Stomach (tissue), 9 donors: ENCODE data around the gene GUCY2C. TPM values are rescaled to one million over a fixed set of nuclear protein-coding genes. Genes with fewer than 3 reads are reported as not detected.

Experiments used
- DNase-seq, 2 donors: peaks; one replicate each; pipeline versions ENCODE4 v3.0.0 to v3.0.0-alpha.2; 2013 to 2019
- H3K27ac ChIP-seq, 5 donors: fragments of 200-600 bp in 4 of 5; sonication (generic) in 4 of 5; one replicate each; pipeline ENCODE4 v1.5.1; 2013 to 2019; ENCODE audit warnings: mild to moderate bottlenecking in 1 of 5, moderate library complexity in 1 of 5
- H3K27me3 ChIP-seq, 3 donors: fragments of 200-600 bp; sonication (generic); one replicate each; pipeline ENCODE4 v1.5.1; 2017 to 2019; ENCODE audit warnings: mixed run types in 1 of 3
- H3K36me3 ChIP-seq, 4 donors: fragments of 200-600 bp; sonication (generic); 1 replicate in 3 of 4; 2 replicates in 1 of 4; pipeline ENCODE4 v1.5.1; 2016 to 2019
- H3K4me1 ChIP-seq, 4 donors: fragments of 200-600 bp; sonication (generic); one replicate each; pipeline ENCODE4 v1.5.1; 2016 to 2019
- H3K4me3 ChIP-seq, 4 donors: fragments of 200-600 bp; sonication (generic) in 3 of 4; one replicate each; pipeline ENCODE4 v1.5.1; 2016 to 2019; ENCODE audit warnings: mild to moderate bottlenecking in 1 of 4
- H3K9me3 ChIP-seq, 4 donors: fragments of 200-600 bp; sonication (generic); one replicate each; pipeline ENCODE4 v1.5.1; 2016 to 2019
- EP300 ChIP-seq: sonication (generic); formaldehyde crosslinking; IDR thresholded peaks from one replicate; pipeline ENCODE4 v1.6.1; 2017; ENCODE audit warnings: antibody characterized with exemption
- POLR2A ChIP-seq, 4 donors: fragments of 450-650 bp; IDR thresholded peaks; one replicate each; pipeline ENCODE4 v1.6.1; 2016; ENCODE audit warnings: antibody characterized with exemption in 4 of 4, control low read depth in 2 of 4, mild to moderate bottlenecking in 1 of 4, moderate library complexity in 1 of 4
- POLR2AphosphoS5 ChIP-seq, 3 donors: sonication (generic); formaldehyde crosslinking; IDR thresholded peaks; one replicate each; pipeline ENCODE4 v1.6.1; 2016; ENCODE audit warnings: antibody characterized with exemption in 3 of 3
- whole genome bisulfite sequencing, 5 donors: extraction: QIAGEN DNeasy Blood & Tissue Kit in 3 of 5; methylation state at CpG; one replicate each; pipeline versions ENCODE4 v1.1.5 to v1.1.7; 2013 to 2018; 5-methylcytosine and 5-hydroxymethylcytosine counted together
- intact Hi-C: fragments of 100-400 bp; cut with DNase I; formaldehyde crosslinking; loops from one replicate; pipeline ENCODE4 v1.15.1; 2023; ENCODE audit warnings: low total_unique reads
- polyA plus RNA-seq, 3 donors: library from polyadenylated mRNA; stranded (reverse); fragments of 200-250 nt; gene quantifications; one replicate each; pipeline ENCODE4 v1.2.3, GENCODE V29; 2013
- total RNA-seq, 5 donors: library from RNA; depleted of rRNA; stranded (reverse); fragments of >200 nt; gene quantifications; one replicate each; pipeline versions ENCODE4 v1.1.0 to v1.2.3, GENCODE V29; 2014 to 2016
- TF ChIP-seq, protein P1 (sequence below), 7 experiments: fragments of 450-650 bp in 4 of 7; fragments of 200-600 bp in 3 of 7; sonication (generic) in 3 of 7; IDR thresholded peaks; one replicate each; pipeline ENCODE4 v1.5.1; 2016 to 2019; ENCODE audit warnings: antibody characterized with exemption in 7 of 7, control low read depth in 2 of 7, mild to moderate bottlenecking in 1 of 7
- donor health status: healthy with polysubstance abuse.
- donor health status: Bipolar disorder and iron deficiency.
- donor health status: healthy.

GUCY2C gene
- total and polyA plus RNA-seq, 8 donors, result 0.05 to 31.0 (median 1.4) TPM; not detected in 4

DNA sequence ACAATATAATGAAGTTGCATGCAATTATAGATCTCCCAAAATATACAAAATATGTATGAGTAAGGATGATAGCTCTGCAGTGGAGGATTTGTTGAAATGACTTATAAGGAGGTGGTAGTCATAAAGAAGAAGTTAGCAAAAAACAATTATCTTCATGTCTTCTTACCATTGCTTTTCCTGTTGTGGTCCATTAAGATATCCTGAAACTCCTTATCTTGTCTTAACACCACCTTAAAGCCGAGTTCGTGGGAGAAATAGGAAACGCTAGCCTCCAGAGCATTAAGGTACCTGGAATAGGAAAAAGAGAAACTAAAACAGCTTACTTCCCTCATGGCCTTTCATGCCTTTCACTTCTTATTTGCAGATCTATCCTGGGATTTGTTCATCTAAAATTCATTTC is 15.2 kb downstream of the GUCY2C start:
- H3K4me1 ChIP-seq, result no peaks in the 10 kb centered on the region
- DNase-seq, result no peak
- TF ChIP-seq, protein P1, sequence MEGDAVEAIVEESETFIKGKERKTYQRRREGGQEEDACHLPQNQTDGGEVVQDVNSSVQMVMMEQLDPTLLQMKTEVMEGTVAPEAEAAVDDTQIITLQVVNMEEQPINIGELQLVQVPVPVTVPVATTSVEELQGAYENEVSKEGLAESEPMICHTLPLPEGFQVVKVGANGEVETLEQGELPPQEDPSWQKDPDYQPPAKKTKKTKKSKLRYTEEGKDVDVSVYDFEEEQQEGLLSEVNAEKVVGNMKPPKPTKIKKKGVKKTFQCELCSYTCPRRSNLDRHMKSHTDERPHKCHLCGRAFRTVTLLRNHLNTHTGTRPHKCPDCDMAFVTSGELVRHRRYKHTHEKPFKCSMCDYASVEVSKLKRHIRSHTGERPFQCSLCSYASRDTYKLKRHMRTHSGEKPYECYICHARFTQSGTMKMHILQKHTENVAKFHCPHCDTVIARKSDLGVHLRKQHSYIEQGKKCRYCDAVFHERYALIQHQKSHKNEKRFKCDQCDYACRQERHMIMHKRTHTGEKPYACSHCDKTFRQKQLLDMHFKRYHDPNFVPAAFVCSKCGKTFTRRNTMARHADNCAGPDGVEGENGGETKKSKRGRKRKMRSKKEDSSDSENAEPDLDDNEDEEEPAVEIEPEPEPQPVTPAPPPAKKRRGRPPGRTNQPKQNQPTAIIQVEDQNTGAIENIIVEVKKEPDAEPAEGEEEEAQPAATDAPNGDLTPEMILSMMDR (IDR thresholded peaks at IDR 0.05), result no peak
- TF ChIP-seq POLR2AphosphoS5 (IDR thresholded peaks at IDR 0.05), result no peak
- no peak for TF ChIP-seq POLR2A (IDR thresholded peaks at IDR 0.05)
- TF ChIP-seq EP300, result no peak
- no peaks in the 10 kb centered on the region for H3K36me3 ChIP-seq
- no peaks in the 10 kb centered on the region for H3K27me3 ChIP-seq
- no peak overlapping the region for H3K27ac ChIP-seq
- no peaks in the 10 kb centered on the region for H3K9me3 ChIP-seq
- no peak overlapping the region for H3K4me3 ChIP-seq
- intact Hi-C loops, result no loop called here
- WGBS, 5 donors, result 62 to 79% (median 67%) methylated on average over 3 of the region's 3 CpGs

DNA sequence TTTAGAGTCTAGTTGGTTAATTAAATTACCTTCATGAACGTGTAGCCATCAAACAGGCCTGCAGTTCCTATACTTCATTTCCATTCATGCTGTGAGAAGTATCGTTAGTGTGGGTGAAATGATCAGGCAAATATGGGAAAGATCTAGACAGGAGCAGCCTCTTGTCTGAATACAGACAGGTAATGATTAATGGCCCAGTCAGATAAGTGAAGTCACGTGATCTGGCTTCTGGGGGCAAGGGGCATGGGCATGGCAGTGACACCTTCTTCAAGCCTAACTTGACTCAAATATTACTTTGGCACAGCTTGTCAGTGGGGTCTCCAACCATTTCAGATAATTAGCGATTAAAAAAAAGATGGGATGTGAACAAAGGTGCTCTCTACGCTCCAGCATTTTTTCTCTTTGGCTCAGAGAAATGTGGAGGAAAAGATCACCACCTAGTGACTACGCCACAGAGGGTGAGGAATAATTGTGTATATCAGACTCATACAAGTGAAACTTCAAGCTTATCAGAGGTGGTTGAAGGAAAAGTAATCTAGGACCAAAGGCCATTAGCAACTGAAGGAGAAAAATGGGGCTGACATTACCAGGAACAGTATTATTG is 17.8 kb downstream of the GUCY2C start:
- WGBS, 5 donors, result 57 to 72% (median 61%) methylated on average over 6 of the region's 6 CpGs
- DNase-seq, result peak in 1 of 2 donors; percentile 41
- no peaks in the 10 kb centered on the region for H3K4me1 ChIP-seq
- H3K4me3 ChIP-seq, result no peak overlapping the region
- intact Hi-C loops, result no loop called here
- no peak overlapping the region for H3K27ac ChIP-seq
- no peak for TF ChIP-seq EP300
- TF ChIP-seq POLR2A (IDR thresholded peaks at IDR 0.05), result no peak
- TF ChIP-seq, protein P1 (IDR thresholded peaks at IDR 0.05), result no peak
- no peak for TF ChIP-seq POLR2AphosphoS5 (IDR thresholded peaks at IDR 0.05)
- no peaks in the 10 kb centered on the region for H3K9me3 ChIP-seq
- H3K27me3 ChIP-seq, result no peaks in the 10 kb centered on the region
- no peaks in the 10 kb centered on the region for H3K36me3 ChIP-seq

DNA sequence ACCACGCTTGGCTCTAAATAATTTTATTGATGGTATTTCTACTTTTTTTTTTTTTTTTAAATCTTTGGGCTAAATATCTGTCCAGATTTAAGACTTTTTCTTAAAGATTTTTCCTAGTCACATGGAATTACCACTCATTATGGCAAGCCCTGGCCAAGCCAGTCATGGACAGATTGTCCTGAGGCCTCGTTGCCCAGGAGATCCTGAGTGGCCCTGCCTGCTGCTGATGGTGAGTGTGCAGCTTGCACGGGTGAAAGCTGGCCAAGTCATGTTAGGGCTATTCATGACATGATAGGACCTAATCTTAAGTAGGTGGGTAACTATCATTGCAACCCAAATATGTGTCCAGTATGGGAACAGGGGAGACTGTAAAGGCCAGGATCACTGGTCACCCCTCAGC is 27.8 kb downstream of the GUCY2C start:
- 85 to 93% (median 91%) methylated on average over 3 of the region's 3 CpGs for WGBS, 5 donors
- intact Hi-C loops, result no loop called here
- Histone ChIP-seq H3K27me3 (no peaks in the 10 kb centered on the region), H3K36me3 (no peaks in the 10 kb centered on the region), H3K27ac (no peak overlapping the region), H3K9me3 (no peaks in the 10 kb centered on the region), H3K4me3 (no peak overlapping the region), H3K4me1 (peaks cover 0 to 6% (median 0%) of the 10 kb centered on the region in 4 donors)
- no peak for DNase-seq
- TF ChIP-seq EP300, result no peak
- TF ChIP-seq POLR2A (IDR thresholded peaks at IDR 0.05), result no peak
- TF ChIP-seq, protein P1 (IDR thresholded peaks at IDR 0.05), result no peak
- no peak for TF ChIP-seq POLR2AphosphoS5 (IDR thresholded peaks at IDR 0.05)

DNA sequence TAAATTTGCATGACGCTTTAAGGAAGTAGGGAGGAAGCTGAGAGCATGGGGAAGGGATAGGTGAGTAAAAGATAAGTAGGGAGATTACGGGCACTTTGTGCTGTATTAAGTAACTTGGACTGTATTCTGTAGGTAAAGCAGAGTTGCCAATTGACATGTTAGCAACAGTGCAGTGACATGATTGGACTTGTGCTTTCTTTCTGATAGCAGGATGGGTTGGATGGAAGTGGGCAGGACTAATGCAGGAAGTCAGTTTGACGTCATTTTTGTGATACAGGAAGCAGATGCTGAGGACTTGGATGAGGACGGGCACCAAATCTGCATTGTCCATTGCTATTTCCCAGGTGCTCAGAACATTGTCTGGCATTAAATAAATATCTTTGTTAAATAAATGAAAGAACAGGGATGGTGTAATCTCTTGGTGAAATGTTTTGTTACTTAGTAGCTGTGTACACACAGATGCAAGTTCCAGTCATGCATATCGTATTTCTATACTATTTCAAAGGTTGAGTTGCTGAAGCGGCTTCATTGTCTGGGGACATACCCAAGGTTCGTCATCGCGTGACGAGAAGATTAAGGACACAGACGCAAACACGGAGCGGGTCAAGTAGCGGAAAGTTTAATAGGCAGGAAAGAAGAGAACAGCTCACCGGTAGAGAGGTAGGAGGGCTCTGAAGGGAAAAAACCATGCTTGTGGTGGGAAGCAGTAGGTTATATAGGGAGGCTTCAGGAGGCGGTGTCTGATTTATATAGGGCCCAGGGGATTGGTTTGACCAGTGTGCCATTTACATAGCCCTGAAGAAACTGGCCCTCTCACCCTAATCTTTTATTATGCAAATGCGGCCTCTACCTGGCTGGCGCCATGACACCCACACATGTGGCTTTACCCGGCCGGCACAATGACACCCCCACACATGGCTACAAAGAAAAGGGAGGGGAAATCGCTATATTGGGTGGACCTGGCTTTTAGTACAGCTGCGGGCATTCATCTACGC is 30.7 kb downstream of the GUCY2C start:
- H3K9me3 ChIP-seq, result no peaks in the 10 kb centered on the region
- H3K4me1 ChIP-seq, result peaks cover 0 to 6% (median 0%) of the 10 kb centered on the region in 4 donors
- no peaks in the 10 kb centered on the region for H3K27me3 ChIP-seq
- TF ChIP-seq EP300, result no peak
- no peak for TF ChIP-seq POLR2AphosphoS5 (IDR thresholded peaks at IDR 0.05)
- TF ChIP-seq POLR2A (IDR thresholded peaks at IDR 0.05), result no peak
- no peak overlapping the region for H3K4me3 ChIP-seq
- no peaks in the 10 kb centered on the region for H3K36me3 ChIP-seq
- peak in 1 of 2 donors; percentile 9 for DNase-seq
- H3K27ac ChIP-seq, result no peak overlapping the region
- intact Hi-C loops, result no loop called here
- 88 to 90% (median 89%) methylated on average over 23 of the region's 23 CpGs for WGBS, 5 donors
